NCI-H2029 treated with DMSO at 0.1 percent for 48 hours (cell line): Measurements from ENCODE around the gene CFAP46.
"Not testable (repeated sequence)": the region's sequence is repeated elsewhere in the genome, so short reads cannot be mapped to it uniquely, and the experiment has no call there.

Experiments used
- DNase-seq: peaks from one replicate; lab custom pipeline; 2025; lab: John Stamatoyannopoulos, UW

CFAP46 gene

GRCh38 chr10:132806110-132806509, 136.3 kb downstream of the CFAP46 start:
- DNase-seq, result no peak

- no peak for DNase-seq
These were observed 136.8 kb downstream of the CFAP46 start for GRCh38 chr10:132805599-132805998.

- no peak for DNase-seq
These were observed 137.5 kb downstream of the CFAP46 start for GRCh38 chr10:132804785-132805426.

- DNase-seq, result no peak
These were observed 138.1 kb downstream of the CFAP46 start for GRCh38 chr10:132804287-132804686.

- no peak for DNase-seq
These were observed 138.8 kb downstream of the CFAP46 start for GRCh38 chr10:132803416-132804210.

GRCh38 chr10:132802694-132803320, 139.6 kb downstream of the CFAP46 start:
- no peak for DNase-seq

- DNase-seq, result no peak
These were observed 140.3 kb downstream of the CFAP46 start for GRCh38 chr10:132802048-132802447.

GRCh38 chr10:132799865-132800264, 142.5 kb downstream of the CFAP46 start:
- no peak for DNase-seq

GRCh38 chr10:132798876-132799275, 143.5 kb downstream of the CFAP46 start:
- no peak for DNase-seq

- no peak for DNase-seq
These were observed 144.0 kb downstream of the CFAP46 start for GRCh38 chr10:132798403-132798802.

GRCh38 chr10:132797986-132798385, 144.4 kb downstream of the CFAP46 start:
- not testable (repeated sequence) for DNase-seq

- no peak for DNase-seq
These were observed 145.5 kb downstream of the CFAP46 start for GRCh38 chr10:132796846-132797245.

GRCh38 chr10:132793871-132794849, 148.2 kb downstream of the CFAP46 start:
- no peak for DNase-seq

- DNase-seq, result no peak
These were observed 149.2 kb downstream of the CFAP46 start for GRCh38 chr10:132793213-132793612.

GRCh38 chr10:132792796-132793195, 149.6 kb downstream of the CFAP46 start:
- DNase-seq, result no peak

GRCh38 chr10:132792099-132792498, 150.3 kb downstream of the CFAP46 start:
- DNase-seq, result not testable (repeated sequence)

- DNase-seq, result no peak
These were observed 151.2 kb downstream of the CFAP46 start for GRCh38 chr10:132790934-132791829.

- DNase-seq, result no peak
These were observed 151.9 kb downstream of the CFAP46 start for GRCh38 chr10:132790470-132790869.

- no peak for DNase-seq
These were observed 152.7 kb downstream of the CFAP46 start for GRCh38 chr10:132789659-132790148.

- no peak for DNase-seq
These were observed 153.5 kb downstream of the CFAP46 start for GRCh38 chr10:132788831-132789219.
